Osteocyte (in vitro differentiated cells): ENCODE measurements around the gene CUTA. TPM values are rescaled to one million over a fixed set of nuclear protein-coding genes. Genes with fewer than 3 reads are reported as not detected.

Experiments
- DNase-seq: peaks from one replicate; pipeline ENCODE4 v3.0.0; 2021; ENCODE audit warnings: mixed read lengths; ENCODE audit not compliant: unreplicated experiment; ENCODE audit errors: extremely low spot score
- H3K27ac Mint-ChIP-seq: one replicate; pipeline ENCODE4 v1.8.0; 2021; ENCODE audit warnings: mild to moderate bottlenecking, mixed read lengths; ENCODE audit not compliant: unreplicated experiment
- H3K27me3 Mint-ChIP-seq: one replicate; pipeline ENCODE4 v1.8.0; 2021; ENCODE audit warnings: mixed read lengths; ENCODE audit not compliant: unreplicated experiment
- H3K36me3 Mint-ChIP-seq: one replicate; pipeline ENCODE4 v1.8.0; 2021; ENCODE audit warnings: mixed read lengths; ENCODE audit not compliant: unreplicated experiment
- H3K4me1 Mint-ChIP-seq: one replicate; pipeline ENCODE4 v1.8.0; 2021; ENCODE audit warnings: mixed read lengths; ENCODE audit not compliant: unreplicated experiment
- H3K4me3 Mint-ChIP-seq: one replicate; pipeline ENCODE4 v1.8.0; 2021; ENCODE audit warnings: mild to moderate bottlenecking, moderate library complexity, mixed read lengths; ENCODE audit not compliant: unreplicated experiment
- H3K9me3 Mint-ChIP-seq: one replicate; pipeline ENCODE4 v1.8.0; 2021; ENCODE audit warnings: mixed read lengths; ENCODE audit not compliant: unreplicated experiment
- microRNA-seq: library from miRNA; unstranded; fragments of <30 nt; microRNA quantifications from one replicate; pipeline ENCODE4 v1.1.0, GENCODE V29; 2020; ENCODE audit not compliant: unreplicated experiment
- total RNA-seq: library from RNA; stranded (reverse); gene quantifications from 2 replicates; pipeline ENCODE4 v1.2.1, GENCODE V29; 2021
- TF ChIP-seq, protein P1 (sequence below): fragments of 200-600 bp; sonication (generic); IDR thresholded peaks from 2 replicates; pipeline ENCODE4 v1.5.0; 2021; ENCODE audit warnings: antibody characterized with exemption, mild to moderate bottlenecking, moderate library complexity

The CUTA gene
- total RNA-seq, 1 donor from 2014 or later, result 302 TPM

- no peaks in the 10 kb centered on the region for H3K36me3 Mint-ChIP-seq
- H3K27me3 Mint-ChIP-seq, result peaks cover 5% of the 10 kb centered on the region
- no peak overlapping the region for H3K27ac Mint-ChIP-seq
- TF ChIP-seq, protein P1, sequence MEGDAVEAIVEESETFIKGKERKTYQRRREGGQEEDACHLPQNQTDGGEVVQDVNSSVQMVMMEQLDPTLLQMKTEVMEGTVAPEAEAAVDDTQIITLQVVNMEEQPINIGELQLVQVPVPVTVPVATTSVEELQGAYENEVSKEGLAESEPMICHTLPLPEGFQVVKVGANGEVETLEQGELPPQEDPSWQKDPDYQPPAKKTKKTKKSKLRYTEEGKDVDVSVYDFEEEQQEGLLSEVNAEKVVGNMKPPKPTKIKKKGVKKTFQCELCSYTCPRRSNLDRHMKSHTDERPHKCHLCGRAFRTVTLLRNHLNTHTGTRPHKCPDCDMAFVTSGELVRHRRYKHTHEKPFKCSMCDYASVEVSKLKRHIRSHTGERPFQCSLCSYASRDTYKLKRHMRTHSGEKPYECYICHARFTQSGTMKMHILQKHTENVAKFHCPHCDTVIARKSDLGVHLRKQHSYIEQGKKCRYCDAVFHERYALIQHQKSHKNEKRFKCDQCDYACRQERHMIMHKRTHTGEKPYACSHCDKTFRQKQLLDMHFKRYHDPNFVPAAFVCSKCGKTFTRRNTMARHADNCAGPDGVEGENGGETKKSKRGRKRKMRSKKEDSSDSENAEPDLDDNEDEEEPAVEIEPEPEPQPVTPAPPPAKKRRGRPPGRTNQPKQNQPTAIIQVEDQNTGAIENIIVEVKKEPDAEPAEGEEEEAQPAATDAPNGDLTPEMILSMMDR, result no peak
- no peak overlapping the region for H3K4me3 Mint-ChIP-seq
- H3K9me3 Mint-ChIP-seq, result no peaks in the 10 kb centered on the region
- peaks cover 3% of the 10 kb centered on the region for H3K4me1 Mint-ChIP-seq
- no peak for DNase-seq
These were observed 50.7 kb downstream of the CUTA start for GRCh38 chr6:33367009-33367714.

Small RNAs within 50 kb of the gene (microRNA-seq; reads per million reads assigned to microRNA genes)
- gene MIR5004, result not detected

Other genes starting within 250 kb of the CUTA start
- gene COL11A2, start 225.6 kb downstream of the CUTA start, total RNA-seq, result 2.7 and 3.3 TPM in 2 replicates
- gene RXRB, start 217.4 kb downstream of the CUTA start, total RNA-seq, result 53.1 and 58.3 TPM in 2 replicates
- gene SLC39A7, start 217.2 kb downstream of the CUTA start, total RNA-seq, result 201 and 209 TPM in 2 replicates
- gene HSD17B8, start 213.5 kb downstream of the CUTA start, total RNA-seq, result 2.4 and 3.5 TPM in 2 replicates
- gene RING1, start 209.6 kb downstream of the CUTA start, total RNA-seq, result 56.6 and 58.8 TPM in 2 replicates
- 60.3 and 67.4 TPM in 2 replicates for gene VPS52, start 146.2 kb downstream of the CUTA start, total RNA-seq
- gene RPS18, start 146.0 kb downstream of the CUTA start, total RNA-seq, result 2,180 and 2,216 TPM in 2 replicates
- 6.3 and 6.5 TPM in 2 replicates for gene B3GALT4, start 141.0 kb downstream of the CUTA start, total RNA-seq
- gene WDR46, start 128.9 kb downstream of the CUTA start, total RNA-seq, result 59.1 and 63.4 TPM in 2 replicates
- gene PFDN6, start 128.5 kb downstream of the CUTA start, total RNA-seq, result 29.7 and 30.3 TPM in 2 replicates
- 72.4 and 77.6 TPM in 2 replicates for gene RGL2, start 119.2 kb downstream of the CUTA start, total RNA-seq
- gene TAPBP, start 104.0 kb downstream of the CUTA start, total RNA-seq, result 117 and 130 TPM in 2 replicates
- gene ZBTB22, start 100.4 kb downstream of the CUTA start, total RNA-seq, result 29.3 and 30.6 TPM in 2 replicates
- 30.1 and 30.4 TPM in 2 replicates for gene DAXX, start 95.1 kb downstream of the CUTA start, total RNA-seq
- gene KIFC1, start 26.3 kb downstream of the CUTA start, total RNA-seq, result 10.8 and 11.6 TPM in 2 replicates
- gene PHF1, start 7.1 kb downstream of the CUTA start, total RNA-seq, result 50.3 and 53.5 TPM in 2 replicates
- 30.7 and 34.7 TPM in 2 replicates for gene SYNGAP1, start 2.0 kb upstream of the CUTA start, total RNA-seq
- gene ZBTB9, start 36.5 kb upstream of the CUTA start, total RNA-seq, result 7.0 and 7.5 TPM in 2 replicates
- 20.5 and 22.6 TPM in 2 replicates for gene BAK1, start 162.2 kb upstream of the CUTA start, total RNA-seq
- gene ITPR3, start 203.2 kb upstream of the CUTA start, total RNA-seq, result 21.6 and 22.8 TPM in 2 replicates